Neural crest cell (in vitro differentiated cells): ENCODE results near the gene TBRG1. TPM values are rescaled to one million over a fixed set of nuclear protein-coding genes. Genes with fewer than 3 reads are reported as not detected.

Experiments
- DNase-seq: peaks from one replicate; pipeline ENCODE4 v3.0.0; 2021; ENCODE audit warnings: low read depth, mixed read lengths, low spot score
- H3K27ac Mint-ChIP-seq: one replicate; pipeline ENCODE4 v1.8.0; 2021; ENCODE audit warnings: mild to moderate bottlenecking, mixed read lengths; ENCODE audit not compliant: unreplicated experiment
- H3K27me3 Mint-ChIP-seq: 2 replicates; pipeline ENCODE4 v1.8.0; 2021; ENCODE audit warnings: low read depth, mild to moderate bottlenecking, mixed read lengths
- H3K36me3 Mint-ChIP-seq: 2 replicates; pipeline ENCODE4 v1.8.0; 2021; ENCODE audit warnings: low read depth, mild to moderate bottlenecking, mixed read lengths
- H3K4me1 Mint-ChIP-seq: 2 replicates; pipeline ENCODE4 v1.8.0; 2021; ENCODE audit warnings: mixed read lengths
- H3K4me3 Mint-ChIP-seq: one replicate; pipeline ENCODE4 v1.8.0; 2021; ENCODE audit warnings: mild to moderate bottlenecking, mixed read lengths
- H3K9me3 Mint-ChIP-seq: 2 replicates; pipeline ENCODE4 v1.8.0; 2021; ENCODE audit warnings: mixed read lengths
- total RNA-seq: library from RNA; stranded (reverse); gene quantifications from 2 replicates; pipeline ENCODE4 v1.2.1, GENCODE V29; 2021
- TF ChIP-seq, protein P1 (sequence below): fragments of 200-600 bp; sonication (generic); conservative IDR thresholded peaks from 2 replicates; pipeline ENCODE4 v1.5.0; 2021; ENCODE audit warnings: antibody characterized with exemption, mild to moderate bottlenecking

TBRG1 gene
- total RNA-seq, 1 donor from 2014 or later, result 23.0 TPM

DNA sequence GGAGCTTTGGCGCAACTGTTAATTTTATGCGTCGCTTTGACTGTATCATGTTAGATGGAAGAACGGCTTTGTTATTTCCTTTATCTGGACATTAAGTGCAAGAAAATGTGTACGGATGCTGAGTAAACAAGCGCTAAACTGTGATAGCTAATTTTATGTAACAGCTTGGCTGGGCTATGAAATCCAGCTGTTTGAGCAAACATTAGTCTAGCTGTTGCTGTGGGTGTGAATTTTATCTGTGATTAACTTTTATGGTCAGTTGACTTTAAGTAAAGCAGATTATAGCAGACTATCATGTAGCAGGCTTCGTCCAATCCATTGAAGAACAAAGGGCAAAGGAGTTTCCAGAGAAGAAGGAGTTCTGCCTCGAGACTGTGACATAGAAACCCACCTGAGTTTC is 38.9 kb upstream of the TBRG1 start:
- TF ChIP-seq, protein P1, sequence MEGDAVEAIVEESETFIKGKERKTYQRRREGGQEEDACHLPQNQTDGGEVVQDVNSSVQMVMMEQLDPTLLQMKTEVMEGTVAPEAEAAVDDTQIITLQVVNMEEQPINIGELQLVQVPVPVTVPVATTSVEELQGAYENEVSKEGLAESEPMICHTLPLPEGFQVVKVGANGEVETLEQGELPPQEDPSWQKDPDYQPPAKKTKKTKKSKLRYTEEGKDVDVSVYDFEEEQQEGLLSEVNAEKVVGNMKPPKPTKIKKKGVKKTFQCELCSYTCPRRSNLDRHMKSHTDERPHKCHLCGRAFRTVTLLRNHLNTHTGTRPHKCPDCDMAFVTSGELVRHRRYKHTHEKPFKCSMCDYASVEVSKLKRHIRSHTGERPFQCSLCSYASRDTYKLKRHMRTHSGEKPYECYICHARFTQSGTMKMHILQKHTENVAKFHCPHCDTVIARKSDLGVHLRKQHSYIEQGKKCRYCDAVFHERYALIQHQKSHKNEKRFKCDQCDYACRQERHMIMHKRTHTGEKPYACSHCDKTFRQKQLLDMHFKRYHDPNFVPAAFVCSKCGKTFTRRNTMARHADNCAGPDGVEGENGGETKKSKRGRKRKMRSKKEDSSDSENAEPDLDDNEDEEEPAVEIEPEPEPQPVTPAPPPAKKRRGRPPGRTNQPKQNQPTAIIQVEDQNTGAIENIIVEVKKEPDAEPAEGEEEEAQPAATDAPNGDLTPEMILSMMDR, result no peak
- Mint-ChIP-seq H3K36me3 (no peaks in the 10 kb centered on the region), H3K27me3 (peaks cover 16% of the 10 kb centered on the region), H3K4me3 (no peak overlapping the region), H3K27ac (no peak overlapping the region), H3K4me1 (no peaks in the 10 kb centered on the region), H3K9me3 (no peaks in the 10 kb centered on the region)
- DNase-seq, result no peak

- Mint-ChIP-seq H3K9me3 (no peaks in the 10 kb centered on the region), H3K27ac (no peak overlapping the region), H3K27me3 (peaks cover 16% of the 10 kb centered on the region), H3K4me1 (no peaks in the 10 kb centered on the region), H3K36me3 (no peaks in the 10 kb centered on the region), H3K4me3 (no peak overlapping the region)
- TF ChIP-seq, protein P1, result no peak
- no peak for DNase-seq
Observed at GRCh38 chr11:124584681-124585372, 37.8 kb upstream of the TBRG1 start.

- Mint-ChIP-seq H3K27me3 (peaks cover 20% of the 10 kb centered on the region), H3K4me1 (no peaks in the 10 kb centered on the region), H3K9me3 (no peaks in the 10 kb centered on the region), H3K27ac (no peak overlapping the region), H3K36me3 (no peaks in the 10 kb centered on the region), H3K4me3 (no peak overlapping the region)
- peak; percentile 58 for DNase-seq
- TF ChIP-seq, protein P1, result peak; percentile 76
Observed at GRCh38 chr11:124586238-124586860, 36.3 kb upstream of the TBRG1 start.

DNA sequence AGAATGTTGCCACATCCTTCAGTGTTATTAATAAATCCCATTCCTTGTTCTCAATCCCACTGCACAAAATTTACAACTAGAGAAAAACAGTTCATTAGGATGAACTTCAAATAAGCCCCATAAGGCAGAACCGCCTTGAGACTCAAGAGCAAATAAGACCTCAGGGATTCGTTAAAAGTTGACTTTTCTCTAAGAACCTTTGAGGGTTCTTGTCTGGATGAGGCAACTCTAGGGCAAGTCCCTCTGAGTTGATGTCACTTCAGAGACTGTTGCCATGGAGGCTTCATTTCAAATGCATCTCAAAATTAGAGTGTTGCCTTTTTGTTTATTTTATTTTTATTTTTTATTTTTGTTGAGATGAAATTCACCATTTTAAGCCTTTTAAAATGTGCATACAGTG is 31.2 kb upstream of the TBRG1 start:
- TF ChIP-seq, protein P1, result no peak
- no peaks in the 10 kb centered on the region for H3K9me3 Mint-ChIP-seq
- H3K27me3 Mint-ChIP-seq, result peaks cover 41% of the 10 kb centered on the region
- H3K4me1 Mint-ChIP-seq, result no peaks in the 10 kb centered on the region
- H3K4me3 Mint-ChIP-seq, result no peak overlapping the region
- no peak overlapping the region for H3K27ac Mint-ChIP-seq
- no peak for DNase-seq
- no peaks in the 10 kb centered on the region for H3K36me3 Mint-ChIP-seq

- no peaks in the 10 kb centered on the region for H3K9me3 Mint-ChIP-seq
- no peaks in the 10 kb centered on the region for H3K4me1 Mint-ChIP-seq
- TF ChIP-seq, protein P1, result no peak
- H3K4me3 Mint-ChIP-seq, result no peak overlapping the region
- peaks cover 44% of the 10 kb centered on the region for H3K27me3 Mint-ChIP-seq
- no peaks in the 10 kb centered on the region for H3K36me3 Mint-ChIP-seq
- H3K27ac Mint-ChIP-seq, result no peak overlapping the region
- no peak for DNase-seq
Observed at GRCh38 chr11:124592627-124593026, 30.0 kb upstream of the TBRG1 start.
